Memory B cell (primary cell): ENCODE measurements around the gene TMEM258.

ENCODE experiments used
- ATAC-seq: fragments of 150-1000 bp; cut with Tn5 transposase; 2 replicates; pipeline ENCODE4 v1.10.0; 2021; ENCODE audit warnings: low read depth, mild to moderate bottlenecking, moderate library complexity
- DNase-seq, 2 donors: peaks; one replicate each; pipeline ENCODE4 v3.0.0; 2022; ENCODE audit warnings: low spot score in 2 of 2
- H3K27ac Mint-ChIP-seq: one replicate; pipeline ENCODE4 v1.8.0; 2022; ENCODE audit warnings: mild to moderate bottlenecking, moderate library complexity, mixed read lengths
- H3K27me3 Mint-ChIP-seq: one replicate; pipeline ENCODE4 v1.8.0; 2022; ENCODE audit warnings: mixed read lengths
- H3K36me3 Mint-ChIP-seq: one replicate; pipeline ENCODE4 v1.8.0; 2022; ENCODE audit warnings: mild to moderate bottlenecking, mixed read lengths
- H3K4me1 Mint-ChIP-seq: one replicate; pipeline ENCODE4 v1.8.0; 2022; ENCODE audit warnings: mixed read lengths
- H3K4me3 Mint-ChIP-seq: one replicate; pipeline ENCODE4 v1.8.0; 2022; ENCODE audit warnings: mild to moderate bottlenecking, moderate library complexity, mixed read lengths
- H3K9me3 Mint-ChIP-seq: one replicate; pipeline ENCODE4 v1.8.0; 2022; ENCODE audit warnings: mixed read lengths

The TMEM258 gene

DNA sequence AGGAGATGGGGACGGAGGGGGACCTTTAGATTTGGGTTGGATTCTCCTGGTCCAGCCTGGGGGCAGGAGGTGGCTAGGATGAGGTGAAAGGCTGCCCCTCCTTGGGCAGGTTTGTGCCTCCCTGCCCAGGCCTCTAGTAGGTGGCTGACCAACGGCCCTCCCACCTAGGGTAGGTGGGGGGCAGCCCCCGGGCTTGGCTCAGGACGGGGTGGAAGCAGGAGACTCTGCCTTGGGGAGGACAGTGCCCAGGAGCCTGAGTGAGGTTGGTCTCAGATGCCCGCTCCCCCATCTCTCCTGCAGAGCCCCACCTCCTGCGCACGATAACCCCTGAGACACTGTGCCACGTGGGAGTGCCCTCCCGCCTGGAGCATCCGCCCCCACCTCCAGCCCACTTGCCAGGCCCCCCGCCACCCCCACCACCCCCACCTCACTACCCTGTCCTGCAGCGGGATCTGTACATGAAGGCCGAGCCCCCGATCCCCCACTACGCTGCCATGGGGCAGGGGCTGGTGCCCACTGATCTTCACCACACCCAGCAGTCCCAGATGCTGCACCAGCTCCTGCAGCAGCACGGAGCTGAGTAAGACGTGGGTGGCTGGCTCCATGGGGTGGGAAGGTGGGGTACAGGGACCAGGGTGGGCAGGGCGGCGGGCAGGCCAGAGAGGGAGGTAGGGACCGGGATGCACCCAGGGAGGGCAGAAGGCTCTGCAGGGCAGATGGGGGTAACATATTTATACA lies 22.3 kb downstream of the TMEM258 start:
- H3K36me3 Mint-ChIP-seq: no peaks in the 10 kb centered on the region
- no peaks in the 10 kb centered on the region for H3K9me3 Mint-ChIP-seq
- H3K27ac Mint-ChIP-seq: no peak overlapping the region
- ATAC-seq (no peak), DNase-seq (no peak)
- H3K4me1 Mint-ChIP-seq: peaks cover 2% of the 10 kb centered on the region
- no peak overlapping the region for H3K4me3 Mint-ChIP-seq
- H3K27me3 Mint-ChIP-seq: peaks cover 4% of the 10 kb centered on the region

DNA sequence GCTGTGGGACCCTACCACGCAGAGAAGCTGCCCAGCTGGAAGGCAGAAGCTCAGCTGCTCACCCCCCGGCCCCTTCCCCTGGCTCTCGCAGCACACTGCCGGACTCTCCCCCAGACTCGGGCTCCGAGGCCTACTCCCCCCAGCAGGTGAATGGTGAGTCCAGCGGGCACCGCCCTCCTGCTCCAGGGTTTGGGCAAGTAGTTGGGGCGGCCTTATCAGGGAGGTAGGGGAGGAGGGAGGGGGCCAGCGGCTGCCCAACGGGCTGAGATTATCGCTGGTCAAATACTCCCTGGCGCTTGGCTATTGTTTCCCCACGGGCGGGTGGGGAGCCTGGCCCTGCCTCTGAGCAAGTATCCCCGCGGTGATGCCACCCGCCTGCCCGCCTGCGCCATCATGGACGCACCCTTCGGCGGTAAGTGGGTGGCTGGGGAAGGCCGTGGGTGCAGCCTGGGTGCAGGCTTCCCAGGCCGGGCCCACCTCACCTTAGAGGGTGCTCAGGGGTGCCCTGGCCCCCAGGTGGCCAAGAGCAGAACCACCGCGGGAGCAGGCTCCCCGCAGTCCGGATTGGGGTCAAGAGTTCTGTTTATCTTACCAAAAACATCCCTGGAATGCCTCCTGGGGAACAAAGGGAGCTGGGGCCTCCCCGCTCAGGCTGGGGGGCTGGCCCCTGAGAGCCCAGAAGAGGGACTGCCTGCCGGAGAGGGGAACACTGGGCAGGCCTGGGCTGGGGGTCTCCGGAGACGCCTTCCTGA lies 23.1 kb downstream of the TMEM258 start:
- H3K36me3 Mint-ChIP-seq: no peaks in the 10 kb centered on the region
- no peak overlapping the region for H3K4me3 Mint-ChIP-seq
- peaks cover 1% of the 10 kb centered on the region for H3K27me3 Mint-ChIP-seq
- no peak overlapping the region for H3K27ac Mint-ChIP-seq
- peaks cover 2% of the 10 kb centered on the region for H3K4me1 Mint-ChIP-seq
- no peak for DNase-seq
- ATAC-seq: no peak
- no peaks in the 10 kb centered on the region for H3K9me3 Mint-ChIP-seq

DNA sequence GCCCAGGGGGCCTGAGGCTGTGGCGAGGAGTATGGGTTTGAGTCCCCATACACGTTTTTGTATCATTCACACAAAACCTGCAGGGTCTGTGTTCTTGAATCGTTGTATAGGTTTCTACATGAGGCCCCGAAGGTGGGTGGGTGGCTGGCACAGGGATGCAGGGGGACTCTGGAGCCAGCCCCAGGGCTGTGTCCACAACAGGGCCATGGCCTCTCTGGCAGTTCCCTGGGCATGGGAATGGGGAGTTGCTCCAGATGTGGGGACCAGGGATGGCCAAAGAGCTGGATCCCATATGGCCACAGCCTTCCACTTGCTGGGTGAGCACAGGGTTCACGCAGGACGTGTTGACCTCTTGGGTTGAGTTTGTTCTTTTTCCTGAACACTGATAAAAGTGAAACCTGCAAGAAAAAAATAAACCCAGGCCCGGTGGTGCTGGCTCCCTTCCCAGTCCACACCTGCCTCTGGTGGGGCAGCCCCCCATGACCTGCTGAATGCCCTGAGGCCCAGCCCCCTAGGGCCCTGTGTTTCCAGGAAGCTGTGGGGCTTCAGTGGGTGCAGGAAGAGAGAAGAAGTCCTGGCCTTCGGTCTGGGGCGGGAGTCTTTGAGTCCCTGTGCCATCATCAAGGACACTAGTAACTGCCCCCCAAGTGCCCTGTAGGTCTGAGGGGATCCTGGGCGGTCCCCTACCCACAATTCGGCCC lies 23.9 kb downstream of the TMEM258 start:
- H3K27ac Mint-ChIP-seq: no peak overlapping the region
- H3K27me3 Mint-ChIP-seq: peaks cover 1% of the 10 kb centered on the region
- H3K9me3 Mint-ChIP-seq: no peaks in the 10 kb centered on the region
- peaks cover 2% of the 10 kb centered on the region for H3K4me1 Mint-ChIP-seq
- ATAC-seq (no peak), DNase-seq (no peak)
- H3K4me3 Mint-ChIP-seq: no peak overlapping the region
- H3K36me3 Mint-ChIP-seq: no peaks in the 10 kb centered on the region

DNA sequence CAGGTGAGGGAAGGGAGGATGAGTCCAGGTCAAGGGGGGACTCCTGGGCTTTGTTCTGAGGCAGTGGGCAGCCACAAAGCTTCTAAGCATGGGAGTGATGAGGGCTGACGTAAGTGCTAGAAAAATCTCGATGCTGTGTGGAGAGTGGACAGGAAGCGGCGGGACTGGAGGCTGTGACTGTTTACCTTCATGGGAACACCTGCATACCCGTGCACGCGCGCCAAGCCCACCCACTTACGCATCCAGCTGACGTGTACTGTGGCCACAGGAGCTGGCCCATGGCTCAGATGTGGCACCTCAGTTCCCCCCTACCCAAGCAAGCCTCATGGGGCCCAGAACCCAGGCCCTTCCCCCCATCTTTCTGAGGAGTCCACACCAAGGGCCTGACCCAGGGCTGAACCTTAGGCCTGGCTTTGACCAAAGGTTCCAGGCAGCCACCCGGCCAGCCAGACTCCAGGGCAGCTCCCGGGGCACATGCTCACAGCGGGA lies 26.0 kb downstream of the TMEM258 start:
- H3K36me3 Mint-ChIP-seq: no peaks in the 10 kb centered on the region
- H3K27me3 Mint-ChIP-seq: peaks cover 5% of the 10 kb centered on the region
- no peak overlapping the region for H3K4me3 Mint-ChIP-seq
- H3K4me1 Mint-ChIP-seq: peaks cover 2% of the 10 kb centered on the region
- no peak overlapping the region for H3K27ac Mint-ChIP-seq
- ATAC-seq (no peak), DNase-seq (no peak)
- H3K9me3 Mint-ChIP-seq: no peaks in the 10 kb centered on the region

DNA sequence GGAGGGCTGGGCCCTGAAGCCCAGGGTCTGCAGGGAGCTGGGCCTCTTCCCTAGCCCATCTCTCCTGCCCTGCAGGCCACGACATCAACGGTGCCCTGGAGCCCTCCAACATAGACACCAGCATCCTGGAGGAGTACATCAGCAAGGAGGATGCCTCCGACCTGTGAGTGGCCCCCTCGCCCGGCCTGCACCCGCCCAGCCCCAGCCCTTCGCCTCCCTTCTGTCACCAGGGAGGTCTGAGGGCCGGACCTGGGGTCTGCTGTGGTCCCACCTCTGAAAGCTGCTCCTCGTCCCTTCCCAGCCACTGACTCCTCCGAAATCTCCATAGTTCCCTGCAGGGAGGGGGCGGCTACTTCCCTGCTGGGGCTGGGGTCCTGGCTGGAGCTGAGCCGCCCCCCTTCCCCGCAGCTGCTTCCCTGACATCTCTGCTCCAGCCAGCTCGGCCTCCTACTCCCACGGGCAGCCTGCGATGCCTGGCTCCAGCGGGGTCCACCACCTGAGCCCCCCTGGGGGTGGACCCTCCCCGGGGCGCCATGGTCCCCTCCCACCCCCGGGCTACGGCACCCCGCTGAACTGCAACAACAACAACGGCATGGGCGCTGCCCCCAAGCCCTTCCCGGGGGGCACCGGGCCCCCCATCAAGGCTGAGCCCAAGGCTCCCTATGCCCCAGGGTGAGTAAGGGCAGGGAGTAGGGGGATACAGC lies 26.7 kb downstream of the TMEM258 start:
- Mint-ChIP-seq H3K4me1 (no peaks in the 10 kb centered on the region), H3K36me3 (no peaks in the 10 kb centered on the region), H3K27me3 (peaks cover 5% of the 10 kb centered on the region), H3K9me3 (no peaks in the 10 kb centered on the region), H3K4me3 (no peak overlapping the region), H3K27ac (no peak overlapping the region)
- DNase-seq (no peak), ATAC-seq (no peak)

DNA sequence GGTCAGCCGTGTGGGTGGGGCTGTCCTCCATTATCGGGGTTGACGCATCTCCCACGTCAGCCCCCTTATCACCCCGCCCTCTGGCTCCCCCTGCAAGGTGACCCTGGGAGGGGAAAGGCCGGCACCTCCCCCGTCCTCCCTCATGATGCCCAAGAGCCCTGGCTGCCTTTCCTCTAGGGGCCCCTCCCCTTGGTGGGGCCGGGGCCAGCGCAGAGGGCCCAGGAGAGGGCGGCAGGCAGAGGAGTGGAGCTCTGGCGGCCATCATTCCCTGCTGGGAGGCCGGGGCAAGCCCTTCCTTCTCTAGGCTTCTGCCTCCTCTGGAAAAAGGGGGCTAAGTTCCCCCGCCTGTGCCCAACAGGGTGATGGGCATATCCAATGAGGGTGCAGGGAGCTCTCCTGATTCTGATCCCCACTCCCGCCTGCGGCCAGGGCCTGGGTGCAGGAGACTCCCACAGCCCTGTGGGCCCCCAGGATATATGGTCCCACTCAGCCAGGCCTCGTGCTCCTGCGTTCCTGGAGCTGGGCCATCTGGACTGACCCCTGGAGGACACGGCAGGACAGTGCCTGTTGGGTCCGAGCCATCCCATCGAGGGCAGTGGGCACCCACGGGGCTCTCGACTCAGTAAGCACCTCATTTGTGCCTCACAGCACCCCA lies 27.7 kb downstream of the TMEM258 start:
- Mint-ChIP-seq H3K4me1 (no peaks in the 10 kb centered on the region), H3K4me3 (no peak overlapping the region), H3K36me3 (no peaks in the 10 kb centered on the region), H3K27ac (no peak overlapping the region), H3K27me3 (peaks cover 9% of the 10 kb centered on the region), H3K9me3 (no peaks in the 10 kb centered on the region)
- no peak for ATAC-seq
- DNase-seq: no peak

DNA sequence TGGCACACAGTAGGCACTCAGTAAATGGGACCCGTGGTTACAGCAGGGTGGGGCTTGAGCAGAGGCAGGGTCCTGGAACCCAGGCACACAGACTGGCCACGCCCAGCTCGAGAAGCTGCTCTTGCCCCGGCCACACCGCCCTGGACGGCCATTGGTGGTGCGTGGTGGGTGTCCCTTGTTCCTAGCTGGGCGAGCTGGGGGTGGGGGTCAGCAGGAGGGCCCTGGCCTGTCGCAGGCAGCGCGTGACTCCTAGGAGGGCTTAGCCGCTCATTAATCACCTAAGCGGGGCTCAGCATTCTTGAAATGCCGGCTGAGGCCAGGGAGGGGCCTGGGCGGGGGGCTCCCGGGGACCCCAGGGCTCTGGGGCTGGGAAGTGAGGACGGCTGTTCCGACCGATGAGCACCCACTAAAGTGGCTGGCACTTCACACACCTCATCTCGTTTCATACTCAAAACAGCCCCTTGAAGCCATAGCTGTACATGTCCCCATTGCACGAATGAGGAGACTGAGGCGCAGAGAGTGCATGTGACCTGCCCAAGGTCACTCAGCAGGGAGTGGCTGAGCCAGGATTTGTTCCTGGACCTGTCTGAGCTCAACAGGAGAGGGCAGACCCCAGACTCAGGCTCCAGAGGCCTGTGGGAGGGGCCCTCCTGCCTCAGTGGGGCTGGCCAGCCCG lies 28.3 kb downstream of the TMEM258 start:
- H3K27me3 Mint-ChIP-seq: peaks cover 9% of the 10 kb centered on the region
- H3K27ac Mint-ChIP-seq: no peak overlapping the region
- no peak for ATAC-seq
- DNase-seq: no peak
- no peaks in the 10 kb centered on the region for H3K4me1 Mint-ChIP-seq
- H3K4me3 Mint-ChIP-seq: no peak overlapping the region
- H3K36me3 Mint-ChIP-seq: no peaks in the 10 kb centered on the region
- H3K9me3 Mint-ChIP-seq: no peaks in the 10 kb centered on the region

DNA sequence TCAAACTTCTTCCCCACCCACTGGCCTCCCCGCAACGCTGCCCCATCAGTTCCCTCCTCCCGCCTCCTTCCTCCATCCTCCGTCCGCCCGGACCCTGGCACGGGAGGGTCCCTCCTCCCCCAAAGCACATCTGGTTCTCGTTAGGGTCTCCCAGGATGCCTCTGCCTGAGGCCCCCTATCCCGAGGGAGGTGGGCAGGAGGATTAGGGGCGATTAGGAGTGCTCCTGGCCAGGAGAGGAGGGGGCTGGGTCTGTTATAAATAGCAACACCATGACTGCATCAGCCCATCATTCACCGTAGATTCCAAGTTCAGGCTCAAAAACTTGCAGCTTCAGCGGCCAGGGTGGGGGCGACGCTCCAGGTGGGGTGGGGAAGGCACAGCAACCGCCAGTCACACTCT lies 29.6 kb downstream of the TMEM258 start:
- H3K27me3 Mint-ChIP-seq: peaks cover 13% of the 10 kb centered on the region

DNA sequence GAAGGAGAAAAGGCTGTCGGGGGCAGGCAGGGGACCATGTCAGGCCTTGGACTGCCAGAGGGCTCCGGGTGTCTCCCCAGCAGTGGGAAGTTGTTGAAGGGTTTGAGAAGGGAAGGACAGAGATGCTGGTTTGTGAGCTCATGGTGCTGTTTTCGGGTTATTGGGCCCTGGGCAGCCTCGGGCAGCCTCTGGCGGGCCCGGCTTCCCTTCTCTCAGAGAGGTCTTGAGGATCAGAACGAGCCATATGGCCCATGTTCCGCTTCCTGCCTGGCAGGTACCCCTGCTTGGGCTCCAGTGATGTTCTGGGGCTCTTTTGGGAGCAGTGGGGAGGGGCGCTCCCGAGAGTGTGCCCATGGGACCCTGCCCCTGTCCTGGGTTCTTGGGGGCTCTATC lies 30.2 kb downstream of the TMEM258 start:
- DNase-seq (no peak), ATAC-seq (no peak)
- H3K4me3 Mint-ChIP-seq: no peak overlapping the region
- H3K27ac Mint-ChIP-seq: no peak overlapping the region
- H3K9me3 Mint-ChIP-seq: no peaks in the 10 kb centered on the region
- no peaks in the 10 kb centered on the region for H3K36me3 Mint-ChIP-seq
- peaks cover 13% of the 10 kb centered on the region for H3K27me3 Mint-ChIP-seq
- peaks cover under 1% of the 10 kb centered on the region for H3K4me1 Mint-ChIP-seq

More for the DNA sequence above, 29.6 kb downstream of the TMEM258 start:
- H3K27ac Mint-ChIP-seq: no peak overlapping the region
- ATAC-seq: no peak
- DNase-seq: no peak
- H3K36me3 Mint-ChIP-seq: no peaks in the 10 kb centered on the region
- H3K4me1 Mint-ChIP-seq: no peaks in the 10 kb centered on the region
- H3K4me3 Mint-ChIP-seq: no peak overlapping the region
- no peaks in the 10 kb centered on the region for H3K9me3 Mint-ChIP-seq

DNA sequence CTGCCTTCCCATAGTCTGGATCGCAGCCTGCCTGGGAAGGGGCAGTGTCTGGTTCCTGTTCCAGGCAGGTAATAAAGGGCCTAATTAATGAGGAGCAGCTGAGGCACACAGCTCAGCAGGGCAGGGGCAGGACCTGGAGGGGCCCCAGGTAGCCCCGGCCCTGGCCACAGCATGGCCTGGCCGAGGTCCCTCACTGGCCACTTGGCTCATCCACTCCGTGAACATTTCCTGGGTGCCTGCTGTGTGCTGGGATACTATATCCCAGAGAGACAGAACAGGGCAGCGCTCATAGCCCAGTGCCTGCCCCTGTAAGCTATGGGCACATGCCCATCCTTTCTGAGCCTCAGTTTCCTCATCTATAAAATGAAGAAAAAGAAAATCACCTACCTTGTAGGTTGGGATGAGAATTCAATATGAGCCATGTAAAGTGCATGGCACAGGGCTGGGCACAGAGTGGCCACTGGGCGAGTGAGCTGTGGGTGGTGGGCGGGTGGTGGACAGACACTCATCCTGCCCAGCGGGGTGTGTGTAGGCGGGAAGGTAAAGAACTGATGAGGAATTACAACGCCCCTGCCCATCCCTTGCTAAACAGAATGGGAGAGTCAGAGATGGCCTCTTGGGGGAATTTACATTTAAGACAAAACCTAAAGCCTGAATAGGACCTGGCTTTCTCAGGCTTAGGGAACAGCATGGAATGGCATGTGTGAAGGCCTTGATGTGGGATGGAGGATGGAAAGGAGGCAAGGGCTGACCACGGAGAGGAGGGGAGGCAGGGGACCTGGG lies 30.8 kb downstream of the TMEM258 start:
- ATAC-seq: no peak
- no peak overlapping the region for H3K27ac Mint-ChIP-seq
- no peaks in the 10 kb centered on the region for H3K36me3 Mint-ChIP-seq
- peaks cover 3% of the 10 kb centered on the region for H3K4me1 Mint-ChIP-seq
- DNase-seq: no peak
- peaks cover 13% of the 10 kb centered on the region for H3K27me3 Mint-ChIP-seq
- no peaks in the 10 kb centered on the region for H3K9me3 Mint-ChIP-seq
- no peak overlapping the region for H3K4me3 Mint-ChIP-seq

DNA sequence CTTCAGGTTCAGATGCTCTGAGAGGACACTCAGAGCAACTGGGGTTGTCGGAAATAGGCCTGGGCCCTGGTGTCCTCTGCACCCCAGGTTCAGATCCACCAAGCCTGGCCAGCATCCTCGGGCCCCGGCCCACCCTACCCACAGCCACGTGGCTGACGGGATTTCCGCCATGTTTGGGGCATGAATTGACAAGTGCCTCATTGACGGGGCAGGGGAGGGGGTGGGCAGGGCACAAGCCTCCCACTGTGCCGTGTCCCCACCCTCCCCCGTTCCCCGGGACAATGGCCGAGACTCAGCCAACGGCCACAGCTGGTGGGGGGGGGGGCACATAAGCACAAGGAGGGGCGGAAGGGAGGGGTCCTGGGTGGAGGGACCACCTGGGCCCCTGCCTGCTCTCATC lies 31.5 kb downstream of the TMEM258 start:
- H3K4me3 Mint-ChIP-seq: no peak overlapping the region
- no peaks in the 10 kb centered on the region for H3K36me3 Mint-ChIP-seq
- H3K27me3 Mint-ChIP-seq: peaks cover 13% of the 10 kb centered on the region
- no peak overlapping the region for H3K27ac Mint-ChIP-seq
- peaks cover 7% of the 10 kb centered on the region for H3K4me1 Mint-ChIP-seq
- ATAC-seq (no peak), DNase-seq (no peak)
- H3K9me3 Mint-ChIP-seq: no peaks in the 10 kb centered on the region

DNA sequence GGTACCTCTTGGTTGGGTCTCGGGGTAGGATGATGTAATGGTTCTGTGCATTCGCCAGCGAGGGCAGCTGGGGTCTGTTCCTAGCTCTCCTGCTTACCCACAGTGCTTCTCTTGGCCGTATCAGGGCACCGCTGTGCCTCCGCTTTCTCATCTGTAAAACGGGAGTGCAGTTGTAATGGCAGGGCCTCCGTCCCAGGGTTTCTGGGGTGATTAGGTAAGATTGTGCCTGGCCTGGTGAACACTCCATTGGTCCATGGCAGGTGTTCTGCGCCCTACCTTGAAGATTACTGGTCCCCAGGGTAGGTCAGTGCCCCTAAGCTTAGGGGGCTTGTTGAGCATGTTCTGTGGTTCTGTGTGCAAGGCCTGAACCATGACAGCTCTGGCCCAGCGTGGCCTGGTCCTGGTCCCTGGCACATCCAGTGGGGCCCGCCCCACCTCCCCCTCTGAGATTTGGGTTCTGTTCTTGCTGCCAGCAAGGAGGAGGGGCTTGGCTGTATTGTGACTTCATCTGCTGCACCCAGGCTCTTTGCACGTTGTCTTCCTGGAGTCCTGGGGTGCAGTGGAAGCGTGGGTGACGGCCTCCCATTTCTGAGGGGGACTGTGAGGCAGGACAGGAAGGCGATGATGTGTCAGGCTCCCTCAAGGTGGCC lies 35.1 kb downstream of the TMEM258 start:
- ATAC-seq (no peak), DNase-seq (no peak)
- H3K27ac Mint-ChIP-seq: no peak overlapping the region
- no peaks in the 10 kb centered on the region for H3K36me3 Mint-ChIP-seq
- H3K27me3 Mint-ChIP-seq: peaks cover 23% of the 10 kb centered on the region
- H3K4me1 Mint-ChIP-seq: peaks cover 11% of the 10 kb centered on the region
- no peak overlapping the region for H3K4me3 Mint-ChIP-seq
- no peaks in the 10 kb centered on the region for H3K9me3 Mint-ChIP-seq
